ENCODE results near the gene SMCO4. TPM values are rescaled to one million over a fixed set of nuclear protein-coding genes. Genes with fewer than 3 reads are reported as not detected.
"Not testable (repeated sequence)": the region's sequence is repeated elsewhere in the genome, so short reads cannot be mapped to it uniquely, and the experiment has no call there.

Gene SMCO4, protein sequence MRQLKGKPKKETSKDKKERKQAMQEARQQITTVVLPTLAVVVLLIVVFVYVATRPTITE
- total RNA-seq: 10 to 100 TPM in 3 of 4 donors, 1 to 10 TPM in 1; 8.5 to 30.1 (median 20.9) TPM

DNA sequence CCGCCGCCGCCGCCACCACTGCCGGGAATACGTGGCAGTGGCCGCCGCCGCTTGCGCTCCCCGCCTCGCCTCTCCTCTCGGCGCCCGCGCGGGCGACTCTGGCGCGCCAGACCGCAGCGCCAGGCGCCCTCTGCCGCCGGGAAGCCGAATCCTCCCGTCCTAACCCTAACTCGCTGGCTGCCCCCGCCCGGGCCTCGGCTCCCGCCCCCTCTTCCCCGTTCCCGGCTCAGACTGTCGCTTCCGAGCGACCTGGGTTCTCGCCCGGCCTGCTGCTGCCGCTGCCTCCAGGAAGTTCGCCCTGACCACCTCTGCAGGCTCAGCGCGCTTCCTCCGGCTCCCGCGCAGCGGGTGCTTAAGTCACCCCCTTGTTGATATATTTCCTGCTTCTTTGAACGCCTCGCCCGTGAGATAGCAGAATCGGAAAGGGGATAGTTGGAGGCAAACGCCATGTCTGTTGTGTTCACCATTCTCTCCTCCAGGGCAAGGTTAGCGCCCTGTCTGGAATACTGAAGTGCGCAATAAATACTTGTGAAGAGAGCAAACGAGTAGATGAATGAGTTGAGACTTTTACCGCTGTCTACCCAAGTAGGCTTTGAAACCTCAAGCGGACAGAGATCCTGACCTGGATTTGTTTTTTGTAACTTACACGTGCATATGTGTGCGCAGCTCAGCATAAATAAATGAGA is at the start of gene SMCO4:
SMCO4 (minus strand) TSS at position 100 of the 686 bp plus-strand sequence. CDS start 64,202 bp downstream, outside the sequence.
- peak; percentile 92 for ATAC-seq (ENCODE audit: low FRiP score)
- TF ChIP-seq, protein P1, sequence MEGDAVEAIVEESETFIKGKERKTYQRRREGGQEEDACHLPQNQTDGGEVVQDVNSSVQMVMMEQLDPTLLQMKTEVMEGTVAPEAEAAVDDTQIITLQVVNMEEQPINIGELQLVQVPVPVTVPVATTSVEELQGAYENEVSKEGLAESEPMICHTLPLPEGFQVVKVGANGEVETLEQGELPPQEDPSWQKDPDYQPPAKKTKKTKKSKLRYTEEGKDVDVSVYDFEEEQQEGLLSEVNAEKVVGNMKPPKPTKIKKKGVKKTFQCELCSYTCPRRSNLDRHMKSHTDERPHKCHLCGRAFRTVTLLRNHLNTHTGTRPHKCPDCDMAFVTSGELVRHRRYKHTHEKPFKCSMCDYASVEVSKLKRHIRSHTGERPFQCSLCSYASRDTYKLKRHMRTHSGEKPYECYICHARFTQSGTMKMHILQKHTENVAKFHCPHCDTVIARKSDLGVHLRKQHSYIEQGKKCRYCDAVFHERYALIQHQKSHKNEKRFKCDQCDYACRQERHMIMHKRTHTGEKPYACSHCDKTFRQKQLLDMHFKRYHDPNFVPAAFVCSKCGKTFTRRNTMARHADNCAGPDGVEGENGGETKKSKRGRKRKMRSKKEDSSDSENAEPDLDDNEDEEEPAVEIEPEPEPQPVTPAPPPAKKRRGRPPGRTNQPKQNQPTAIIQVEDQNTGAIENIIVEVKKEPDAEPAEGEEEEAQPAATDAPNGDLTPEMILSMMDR (IDR thresholded peaks at IDR 0.05): peak in 1 of 3 donors; percentile 35
- peak; percentile 38 for DNase-seq (ENCODE audit: low spot score)

DNA sequence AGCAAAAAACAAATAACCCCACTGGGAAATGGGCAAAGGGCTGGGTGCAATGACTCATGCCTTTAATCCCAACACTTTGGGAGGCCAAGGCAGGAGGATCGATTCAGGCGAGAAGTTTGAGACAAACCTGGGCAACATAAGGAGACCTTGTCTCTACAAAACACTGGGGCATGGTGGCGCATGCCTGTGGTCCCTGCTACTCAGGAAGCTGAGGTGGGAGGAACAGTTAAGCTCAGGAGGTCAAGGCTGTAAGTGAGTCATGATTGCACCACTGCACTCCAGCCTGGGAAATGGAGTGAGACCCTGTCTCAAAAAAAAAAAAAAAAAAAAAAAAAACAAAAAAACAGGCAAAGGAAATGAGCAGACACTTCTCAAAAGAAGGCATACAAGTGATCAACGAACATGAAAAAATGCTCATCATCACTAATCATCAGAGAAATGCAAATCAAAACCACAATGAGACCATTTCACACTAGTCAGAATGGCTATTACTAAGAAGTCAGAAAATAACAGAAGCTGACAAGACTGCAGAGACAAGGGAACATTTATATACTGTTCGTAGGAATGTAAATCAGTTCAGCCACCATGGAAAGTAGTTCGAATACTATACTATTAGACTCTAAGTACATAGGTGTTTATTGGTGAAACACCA is 48.2 kb upstream of the SMCO4 start:
- ATAC-seq (ENCODE audit: low FRiP score) (no peak), DNase-seq (ENCODE audit: low spot score) (no peak)
- TF ChIP-seq, protein P1 (IDR thresholded peaks at IDR 0.05): no peak

DNA sequence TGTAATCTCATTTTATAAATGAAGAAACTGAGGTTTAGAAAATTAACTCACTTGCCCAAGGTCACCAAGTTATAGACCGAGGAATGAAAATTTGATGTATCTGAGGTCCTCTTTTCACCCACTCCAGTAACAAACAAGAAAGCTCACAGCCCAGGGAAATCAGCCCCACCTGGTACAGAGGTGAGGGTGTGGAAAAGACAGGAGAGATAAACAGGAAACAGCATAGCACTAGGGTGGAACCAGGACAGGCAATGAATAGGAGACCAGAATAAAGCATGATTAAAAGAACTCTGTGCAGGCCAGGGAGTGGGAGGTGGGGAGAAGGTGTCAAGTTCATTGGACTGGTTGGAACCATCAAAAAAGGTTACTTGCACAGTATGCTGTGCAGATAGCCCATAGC is 46.2 kb upstream of the SMCO4 start:
- no peak for DNase-seq (ENCODE audit: low spot score)
- no peak for ATAC-seq (ENCODE audit: low FRiP score)
- TF ChIP-seq, protein P1 (IDR thresholded peaks at IDR 0.05): no peak

DNA sequence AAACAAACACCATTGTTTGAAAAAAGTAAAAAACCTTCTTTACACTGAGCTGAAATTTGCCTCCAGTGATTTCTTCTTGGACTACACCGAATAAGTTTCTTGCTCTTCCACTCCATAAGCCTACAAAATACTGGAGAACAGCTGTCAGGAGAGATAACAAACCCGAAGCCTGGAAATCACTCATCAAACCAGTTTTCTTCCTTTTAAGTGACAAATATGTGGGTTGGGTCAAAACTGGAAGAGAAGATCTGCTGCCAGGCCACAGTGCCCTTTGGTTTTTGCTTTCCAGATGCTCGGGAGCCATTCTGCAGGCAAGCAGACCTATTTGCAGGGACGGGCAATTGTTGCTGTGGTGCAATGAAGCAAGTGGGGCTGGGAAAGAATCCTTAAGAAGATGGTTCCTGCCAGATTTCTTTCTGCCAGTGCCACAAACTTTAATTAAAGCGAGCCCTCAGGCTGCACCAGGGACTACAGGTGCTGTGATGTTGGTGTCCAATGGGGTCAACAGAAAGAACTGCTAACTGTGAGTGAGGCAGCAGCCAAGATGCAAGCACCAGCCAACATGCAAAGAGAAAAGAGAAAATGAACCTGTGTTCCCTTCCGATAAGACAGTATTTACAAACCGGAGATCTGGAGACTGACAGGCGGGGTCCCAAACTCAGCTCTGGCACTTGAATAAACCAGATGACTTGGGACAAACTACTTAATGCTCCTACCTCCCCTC is 44.8 kb upstream of the SMCO4 start:
- no peak for DNase-seq (ENCODE audit: low spot score)
- ATAC-seq (ENCODE audit: low FRiP score): no peak
- TF ChIP-seq, protein P1 (IDR thresholded peaks at IDR 0.05): no peak

DNA sequence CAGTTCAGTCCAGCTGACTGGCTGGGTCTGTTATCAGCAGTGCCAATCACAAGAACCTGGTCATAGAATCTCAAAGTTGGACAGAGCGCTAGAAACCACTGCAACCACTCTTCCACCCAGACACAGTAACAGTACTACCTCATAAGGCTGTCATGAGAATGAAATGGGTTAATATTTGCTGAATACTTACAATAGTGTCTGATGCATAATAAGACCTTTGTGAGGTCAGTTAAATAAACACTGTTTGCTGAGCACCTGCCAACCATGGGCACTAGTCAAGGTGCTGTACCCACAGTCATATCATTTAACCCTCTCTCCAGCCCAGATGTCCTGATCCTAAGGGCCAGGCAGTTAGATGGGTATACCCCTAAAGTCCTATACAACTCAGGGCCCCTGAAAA is 44.2 kb upstream of the SMCO4 start:
- DNase-seq (ENCODE audit: low spot score); ATAC-seq (ENCODE audit: low FRiP score): not testable (repeated sequence)

DNA sequence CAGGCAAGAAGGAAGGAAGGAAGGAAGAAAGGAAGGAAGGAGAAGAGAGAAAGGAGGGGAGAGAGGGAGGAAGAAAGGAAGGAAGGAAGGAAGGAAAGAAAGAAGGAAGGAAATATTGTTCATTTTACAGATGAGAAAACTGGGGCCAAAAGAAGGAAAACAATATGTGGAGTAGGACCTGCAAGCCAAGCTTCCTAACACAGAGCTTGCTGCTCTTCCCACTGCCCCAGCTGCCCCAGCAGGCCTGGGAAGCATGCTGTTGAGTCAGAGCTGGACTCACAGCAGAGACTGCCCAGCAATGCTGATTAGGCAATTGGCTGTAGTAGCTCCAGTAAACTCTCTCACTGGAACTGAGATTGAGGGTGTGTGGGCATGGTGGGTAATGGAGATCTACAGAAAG is 42.6 kb upstream of the SMCO4 start:
- DNase-seq (ENCODE audit: low spot score): no peak
- TF ChIP-seq, protein P1 (IDR thresholded peaks at IDR 0.05): no peak
- ATAC-seq (ENCODE audit: low FRiP score): no peak

DNA sequence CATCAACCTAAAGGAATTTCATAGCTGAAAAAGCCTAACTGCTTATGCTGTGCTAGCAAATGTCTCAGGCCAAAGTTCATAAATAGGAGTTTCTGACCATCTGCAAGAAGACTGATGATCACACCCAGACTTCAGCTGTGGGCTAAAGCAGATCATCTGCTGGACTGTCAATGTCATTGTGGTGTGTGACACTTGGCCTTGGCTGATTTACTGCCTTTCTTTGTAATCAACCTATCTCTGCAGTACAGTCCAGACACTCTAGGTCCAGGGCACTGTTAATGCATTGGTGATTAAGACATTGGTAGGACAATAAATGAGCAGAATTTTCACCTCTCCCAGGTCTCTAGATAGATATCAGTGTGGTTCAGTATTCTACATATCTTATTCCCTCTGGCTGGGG is 40.3 kb upstream of the SMCO4 start:
- no peak for DNase-seq (ENCODE audit: low spot score)
- TF ChIP-seq, protein P1 (IDR thresholded peaks at IDR 0.05): no peak

More for the DNA sequence above, 40.3 kb upstream of the SMCO4 start:
- no peak for ATAC-seq (ENCODE audit: low FRiP score)

Data from omental fat pad (tissue), 4 donors.